SIG-M5 treated with dmso at 0.1 percent for 504 hours (cell line): Measurements from ENCODE around the gene TMEM218.

Experiments used
- DNase-seq: peaks from one replicate; lab custom pipeline; 2025; ENCODE audit not compliant: unreplicated experiment; lab: John Stamatoyannopoulos, UW

TMEM218 gene

DNA sequence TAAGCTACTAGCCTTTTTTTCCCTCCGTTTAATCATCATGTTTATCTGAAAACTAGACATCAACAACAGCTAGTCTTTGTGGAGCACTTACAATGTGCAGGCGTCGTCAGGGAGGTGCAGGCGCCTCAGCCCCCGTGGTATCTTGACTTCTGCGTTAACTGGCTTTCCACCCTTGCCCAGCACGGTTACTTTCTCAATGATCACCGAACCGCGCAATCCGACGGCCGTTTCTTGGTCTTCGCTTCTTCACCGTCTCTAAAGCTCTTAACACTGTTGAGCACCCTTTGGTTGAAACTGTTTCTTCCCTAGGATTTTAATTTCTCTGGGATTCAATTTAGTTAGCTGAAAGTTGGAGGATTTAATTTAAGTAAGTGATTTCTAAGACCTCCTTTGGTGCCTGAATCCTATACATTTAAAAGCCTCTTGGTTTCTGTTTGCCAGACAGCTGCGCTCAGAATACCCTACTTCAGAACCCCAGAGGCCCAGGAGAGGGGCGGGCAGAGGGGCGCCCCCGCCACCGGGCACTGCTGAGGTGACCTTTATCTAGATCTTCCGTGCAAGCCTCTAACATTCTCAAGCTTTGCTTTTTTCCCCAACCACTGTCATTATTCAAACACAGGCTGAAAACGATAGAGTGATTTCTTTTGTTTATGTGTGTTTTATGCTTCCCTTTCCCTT is 18.0 kb upstream of the TMEM218 start:
- DNase-seq: no peak

DNA sequence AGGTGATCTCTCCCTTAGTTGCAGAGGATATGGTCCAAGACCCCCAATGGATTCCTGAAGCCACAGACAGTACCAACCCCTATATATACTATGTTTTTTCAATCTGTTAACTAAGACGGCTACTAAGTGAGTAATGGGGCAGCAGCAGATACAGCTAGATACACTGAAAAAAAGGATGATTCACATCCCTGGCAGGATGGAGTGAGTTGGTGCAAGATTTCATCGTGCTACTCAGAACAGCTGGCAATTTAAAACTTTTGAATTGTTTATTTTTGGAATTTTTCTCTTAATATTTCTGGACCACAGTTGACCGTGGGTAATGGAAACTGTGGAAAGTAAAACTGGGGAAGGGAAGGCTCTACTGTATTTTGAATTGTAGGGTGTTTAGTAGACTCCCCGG is 17.0 kb upstream of the TMEM218 start:
- DNase-seq: no peak

DNA sequence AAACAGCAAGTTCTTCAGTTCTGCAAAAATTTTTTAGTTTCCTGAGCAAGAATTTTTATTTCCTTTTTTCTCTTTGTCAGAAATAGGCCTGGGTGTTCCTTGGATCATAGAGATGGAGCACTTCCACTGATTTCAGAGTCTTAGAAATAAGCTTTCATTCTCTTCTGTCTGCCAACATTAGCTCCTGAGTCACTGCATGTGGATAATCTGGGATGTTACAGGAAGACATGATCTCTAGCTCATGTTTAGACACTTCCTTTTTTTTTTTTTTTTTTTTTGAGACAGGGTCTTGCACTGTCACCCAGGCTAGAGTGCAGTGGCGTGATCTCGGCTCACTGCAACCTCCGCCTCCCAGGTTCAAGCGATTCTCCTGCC is 13.2 kb upstream of the TMEM218 start:
- DNase-seq: peak; percentile 3

DNA sequence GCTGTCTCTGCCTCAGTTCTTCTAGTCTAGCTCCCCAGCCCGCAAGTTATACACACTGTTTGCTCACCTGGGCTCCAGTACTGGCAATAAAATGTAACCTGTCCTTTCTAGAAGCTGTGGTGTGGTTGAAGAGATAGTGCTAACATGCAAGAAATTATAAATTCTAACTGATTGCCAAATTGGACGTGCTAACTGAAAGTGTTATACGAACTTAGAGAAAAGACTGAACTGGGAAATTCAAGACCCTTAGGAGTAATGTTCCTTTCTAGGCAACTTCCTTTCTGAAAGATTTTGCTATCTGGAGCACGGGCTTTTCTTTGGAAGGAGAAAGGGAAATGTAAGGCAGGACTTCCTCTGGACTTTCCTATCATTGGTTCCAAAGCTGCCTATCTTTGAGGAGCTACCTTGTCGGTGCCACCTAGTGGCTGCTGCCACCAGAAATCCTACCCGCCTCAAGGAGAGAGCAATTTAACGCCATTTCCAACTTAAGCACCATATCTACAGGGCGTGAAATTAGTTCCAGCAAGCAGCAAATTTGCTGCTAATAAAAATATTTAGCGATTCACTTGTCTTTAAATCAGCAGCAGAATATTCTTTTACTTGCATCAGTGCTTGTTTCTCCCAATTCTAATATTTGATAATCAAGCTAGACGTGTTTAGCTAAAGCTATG is 12.7 kb upstream of the TMEM218 start:
- peak; percentile 38 for DNase-seq

DNA sequence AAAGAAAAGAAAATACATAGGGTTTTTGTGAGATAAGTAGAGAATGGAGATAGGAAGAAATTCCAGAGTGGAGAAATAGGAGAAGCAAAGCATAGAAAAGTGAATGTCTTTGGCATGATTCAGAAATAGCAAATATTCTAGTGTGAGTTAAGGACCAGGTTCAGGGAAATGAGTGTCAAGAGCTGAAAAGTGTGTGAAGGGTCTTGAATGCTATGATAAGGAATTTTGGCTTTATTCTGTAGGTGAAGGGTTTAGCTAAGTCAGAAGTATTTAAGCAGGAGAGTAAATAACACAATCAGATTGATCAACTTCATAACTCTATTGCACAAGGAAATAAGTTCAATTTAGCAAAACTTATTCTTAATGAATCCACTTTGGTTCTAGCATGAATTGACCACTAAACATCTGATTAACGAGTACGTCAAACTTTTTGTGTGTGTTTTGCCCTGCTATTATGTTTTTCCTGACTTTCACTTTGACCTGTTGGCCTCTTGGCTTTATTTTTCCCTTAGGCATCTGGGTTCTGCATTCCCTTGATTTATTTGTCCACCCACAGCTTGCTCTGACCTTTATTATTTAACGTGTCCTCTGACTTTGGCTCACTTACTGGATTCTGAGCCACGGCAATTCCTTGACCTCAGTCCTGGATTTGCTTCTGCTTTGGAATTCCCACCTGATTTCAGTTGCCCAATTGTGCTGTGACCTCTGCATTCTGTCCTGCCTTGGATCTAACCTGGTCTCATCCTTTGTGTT is 11.9 kb upstream of the TMEM218 start:
- DNase-seq: no peak

DNA sequence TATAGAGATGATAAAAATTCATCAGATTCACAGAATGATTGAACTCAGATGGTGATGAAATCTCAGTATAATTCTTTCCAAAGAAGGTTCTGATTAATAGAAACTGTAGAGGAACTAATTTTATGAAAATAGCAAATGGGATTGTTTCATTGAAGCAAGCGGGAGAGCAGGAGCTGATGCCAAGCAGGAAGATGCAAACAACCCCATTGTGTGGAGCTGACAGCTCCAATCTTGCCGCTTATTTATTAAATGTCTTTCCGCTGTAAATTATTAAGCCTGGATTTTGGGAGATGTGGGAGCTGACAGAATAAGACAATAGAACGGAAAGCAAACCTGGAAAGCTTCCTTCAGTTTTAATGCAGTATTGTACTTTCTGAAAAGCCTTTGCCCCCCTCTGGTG is 6.0 kb upstream of the TMEM218 start:
- DNase-seq: no peak

DNA sequence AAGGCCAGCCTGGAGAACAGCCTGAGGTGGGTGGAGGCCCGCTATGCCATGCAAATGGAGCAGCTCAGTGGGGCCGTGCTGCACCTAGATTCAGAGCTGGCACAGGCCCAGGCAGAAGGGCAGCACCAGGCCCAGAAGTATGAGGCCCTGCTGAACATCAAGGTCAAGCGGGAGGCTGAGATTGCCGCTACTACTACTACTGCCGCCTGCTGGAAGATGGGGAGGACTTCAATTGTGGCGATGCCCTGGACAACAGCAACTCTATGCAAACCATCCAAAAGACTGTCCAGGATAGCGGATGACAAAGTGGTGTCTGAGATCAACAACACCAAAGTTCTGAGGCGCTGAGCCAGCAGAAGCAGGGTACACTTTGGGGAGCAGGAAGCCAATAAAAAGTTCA is 3.1 kb upstream of the TMEM218 start:
- no peak for DNase-seq

DNA sequence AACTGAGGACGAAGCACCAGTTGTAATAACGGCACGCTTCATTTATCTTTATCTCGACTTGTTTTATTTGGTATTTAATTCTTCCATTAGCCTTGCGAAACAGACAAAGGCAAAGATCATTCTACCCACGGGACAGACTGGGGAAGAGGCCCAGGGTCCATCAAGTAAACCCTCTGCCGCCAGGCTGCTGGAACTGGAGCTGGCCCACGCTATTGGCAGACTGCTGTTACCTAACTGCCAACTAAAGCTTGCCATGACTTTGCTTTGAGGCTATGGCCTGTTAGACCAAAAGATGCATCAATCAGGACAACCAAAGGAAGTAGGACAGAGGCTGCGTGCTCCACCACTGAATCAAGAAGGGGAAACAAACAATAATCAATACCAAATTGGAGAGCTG is 780 bp upstream of the TMEM218 start:
- DNase-seq: no peak

DNA sequence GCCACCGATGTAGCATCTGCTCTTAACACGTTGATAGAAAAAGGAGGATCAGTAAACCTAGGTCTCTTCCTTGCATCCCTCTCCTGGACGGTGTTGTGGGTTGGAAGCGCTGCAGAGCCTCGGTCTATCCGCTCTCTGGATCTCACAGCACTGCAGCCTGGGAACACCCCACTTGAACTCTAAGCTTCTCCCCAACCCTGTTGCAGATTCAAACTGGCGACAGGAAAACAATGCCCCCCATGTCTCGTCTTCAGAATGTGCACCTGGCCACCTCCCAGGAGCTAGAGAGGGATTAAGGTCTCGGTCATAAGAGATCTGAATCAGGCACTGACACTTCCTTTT is 454 bp downstream of the TMEM218 start:
- peak; percentile 7 for DNase-seq

DNA sequence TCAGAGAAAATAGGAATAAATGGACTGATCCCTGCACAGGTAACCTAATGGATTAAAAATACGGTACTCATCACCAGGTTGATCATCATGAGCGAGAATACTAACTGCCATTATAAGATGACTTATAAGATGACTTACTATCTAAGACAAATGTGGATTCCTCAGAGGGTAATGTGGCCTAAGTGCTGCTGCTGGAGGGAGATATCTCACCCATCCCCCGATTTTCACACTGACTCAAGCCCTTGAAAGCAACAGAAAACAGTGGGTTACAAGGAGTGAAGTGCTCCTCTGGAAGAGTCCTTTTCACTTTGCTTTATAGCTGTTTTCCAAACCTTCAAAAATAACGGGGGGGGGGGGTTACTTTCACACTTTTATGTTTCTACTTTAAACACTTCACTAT is 920 bp downstream of the TMEM218 start:
- DNase-seq: no peak

DNA sequence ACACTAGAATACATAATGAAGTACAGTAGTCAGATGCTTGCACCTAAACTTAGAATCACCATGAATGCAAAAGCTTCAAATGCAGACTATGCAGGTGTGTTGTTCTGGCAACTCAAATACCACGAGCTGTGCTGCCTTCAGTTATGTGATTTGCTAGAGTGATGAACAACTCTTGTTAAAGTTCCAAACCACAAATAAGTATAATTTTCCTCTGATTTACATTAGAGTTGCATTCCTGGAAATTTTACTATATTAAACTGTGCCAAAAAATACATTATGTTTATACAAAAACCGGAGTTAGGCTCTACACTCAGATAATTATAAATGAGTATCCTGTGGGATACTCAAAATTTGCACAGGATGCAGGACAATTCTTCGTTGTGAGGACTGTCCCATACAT is 3.0 kb downstream of the TMEM218 start:
- DNase-seq: no peak

DNA sequence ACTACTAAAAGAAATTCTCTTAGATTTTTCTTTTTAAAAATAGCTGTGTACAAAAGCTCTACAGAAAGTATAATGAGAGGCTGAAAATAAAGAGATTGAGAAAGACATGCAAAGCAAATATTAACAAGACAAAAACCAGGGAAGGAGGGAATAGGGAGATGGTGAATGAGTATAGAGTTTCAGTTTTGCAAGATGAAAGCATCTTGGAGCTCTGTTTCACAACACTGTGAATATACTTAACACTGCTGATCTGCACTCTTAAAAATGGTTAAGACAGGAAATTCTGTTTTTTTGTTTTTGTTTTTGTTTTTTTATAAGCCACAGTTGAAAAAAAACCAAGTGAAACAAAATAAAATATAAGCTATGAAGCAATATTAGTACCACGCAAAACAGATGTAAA is 5.5 kb downstream of the TMEM218 start:
- peak; percentile 2 for DNase-seq

DNA sequence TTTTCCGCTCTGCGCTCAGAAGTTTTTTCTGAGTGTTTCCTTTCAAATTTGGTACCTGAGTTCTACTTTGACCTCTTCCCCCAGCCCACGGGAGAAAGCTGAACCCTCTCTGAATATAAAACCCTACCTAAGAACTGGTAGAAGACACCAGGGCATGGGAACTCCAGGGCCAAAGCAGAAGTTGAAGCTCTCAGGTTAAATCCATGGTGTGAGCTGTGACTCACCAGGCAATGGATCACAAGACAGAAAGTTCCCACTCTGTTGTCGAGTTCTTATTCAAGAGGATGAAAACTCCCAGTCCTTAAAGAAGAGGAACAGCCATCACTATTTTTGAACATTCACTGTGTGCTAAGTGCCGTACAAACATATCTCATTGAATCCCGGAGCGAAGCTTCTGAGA is 8.9 kb downstream of the TMEM218 start:
- no peak for DNase-seq

DNA sequence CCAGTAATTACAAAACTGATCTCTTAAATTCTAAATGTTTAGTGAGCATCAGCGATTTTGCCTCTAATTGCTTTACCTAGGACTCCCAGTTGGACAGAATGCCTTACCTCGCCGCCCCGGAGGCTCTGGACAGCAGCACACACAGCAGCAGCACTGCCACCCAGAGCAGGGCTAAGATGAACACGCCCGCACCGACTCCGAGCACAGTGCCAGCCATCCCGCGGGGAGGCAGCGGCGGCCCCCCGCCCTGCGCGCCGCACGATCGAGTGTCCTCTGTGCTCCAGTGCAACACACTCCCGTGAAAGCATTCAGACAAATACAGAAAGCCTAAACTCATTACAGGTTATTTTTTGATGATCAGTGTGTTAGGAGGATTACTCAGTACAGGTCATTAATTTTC is 9.4 kb downstream of the TMEM218 start:
- DNase-seq: no peak

DNA sequence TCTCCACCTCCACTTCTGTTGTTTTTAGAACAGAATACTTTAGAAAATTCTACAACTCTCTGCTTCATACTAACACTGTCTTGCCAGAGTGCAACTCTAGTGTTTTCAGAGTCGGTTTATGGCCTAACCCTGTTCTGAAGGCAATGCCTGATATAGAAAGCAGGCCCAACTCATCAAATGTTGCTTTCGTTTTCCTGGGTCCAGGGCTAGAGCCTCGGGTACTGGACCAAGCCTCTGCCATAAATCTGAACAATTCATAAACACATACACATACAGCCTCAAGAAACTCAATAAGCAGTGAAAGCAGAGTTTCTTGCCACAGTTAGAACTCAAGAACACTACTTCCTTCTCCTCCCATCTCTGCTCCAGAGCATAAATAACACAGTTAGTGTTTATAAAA is 9.8 kb downstream of the TMEM218 start:
- no peak for DNase-seq

DNA sequence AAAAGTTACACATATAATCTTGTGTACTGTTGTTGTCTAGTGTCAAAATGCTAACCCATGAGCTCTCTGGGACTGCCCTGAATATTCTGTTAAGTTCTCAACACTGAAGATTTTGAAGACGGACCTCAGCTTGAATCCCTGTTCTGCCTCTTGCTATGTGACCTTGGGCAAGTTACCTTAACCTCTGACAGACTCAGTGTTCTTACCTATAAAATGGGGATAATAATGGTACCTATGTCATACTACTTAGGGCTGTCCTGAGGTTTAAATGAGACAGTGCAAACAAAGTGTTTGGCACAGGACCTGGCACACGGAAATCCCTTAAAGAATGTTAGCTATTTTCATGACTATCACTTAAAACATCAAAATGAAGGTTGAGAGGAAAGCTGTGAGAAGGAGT is 11.3 kb downstream of the TMEM218 start:
- DNase-seq: no peak

DNA sequence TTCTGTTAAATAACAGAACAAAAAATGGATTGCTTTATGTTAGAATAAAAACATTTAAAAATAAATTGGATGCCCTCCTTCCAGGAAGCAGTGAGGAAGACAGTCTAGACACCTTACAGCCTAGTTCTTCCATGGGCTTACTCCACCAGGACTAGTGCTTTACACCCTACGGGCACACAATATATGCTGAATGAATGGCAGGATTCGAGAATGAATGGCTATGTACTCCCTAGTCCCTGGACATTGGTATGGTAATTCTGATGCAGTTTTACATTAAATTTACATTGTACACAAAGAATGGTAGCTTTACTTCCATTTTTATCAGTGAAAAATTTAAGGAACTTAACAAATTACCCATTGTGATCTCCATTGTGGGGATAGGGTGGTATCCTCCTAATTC is 16.7 kb downstream of the TMEM218 start:
- DNase-seq: no peak

DNA sequence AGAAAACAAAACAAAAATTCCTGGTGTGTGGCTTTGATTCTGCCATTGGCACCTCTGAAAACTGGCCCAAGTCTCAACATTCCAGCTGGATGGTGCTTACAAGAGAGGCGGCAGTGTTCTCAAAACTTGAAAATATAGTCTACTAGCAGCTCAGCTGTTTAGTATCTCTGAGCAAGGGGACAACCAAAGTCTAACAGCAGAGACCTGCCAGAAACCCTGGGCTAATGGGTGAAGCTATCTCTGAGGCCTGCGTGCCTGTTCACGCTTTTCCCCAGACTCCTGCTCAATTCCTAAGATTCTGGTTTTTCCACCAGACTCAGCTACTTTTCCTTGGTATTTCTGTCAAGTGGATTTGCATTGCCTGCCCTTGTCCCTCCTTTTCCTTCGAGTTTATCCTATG is 17.9 kb downstream of the TMEM218 start:
- no peak for DNase-seq

DNA sequence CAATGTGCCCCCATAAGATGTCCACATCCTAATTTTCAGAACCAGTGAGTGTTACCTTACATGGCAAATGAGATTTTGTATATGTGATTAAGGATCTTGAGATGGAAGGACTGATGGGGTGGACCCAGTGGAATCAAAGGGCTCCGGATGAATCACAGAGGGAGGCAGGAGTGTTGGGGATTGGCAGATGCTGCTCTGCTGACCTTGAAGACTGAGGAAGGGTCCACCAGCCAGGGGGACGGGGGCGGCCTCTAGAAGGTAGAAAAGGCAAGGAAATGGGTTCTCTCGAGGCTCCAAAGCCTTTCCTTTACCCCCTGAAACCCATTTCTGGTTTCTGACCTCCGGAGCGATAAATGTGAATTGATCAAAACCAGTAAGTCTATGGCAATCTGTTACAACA is 18.8 kb downstream of the TMEM218 start:
- DNase-seq: no peak

DNA sequence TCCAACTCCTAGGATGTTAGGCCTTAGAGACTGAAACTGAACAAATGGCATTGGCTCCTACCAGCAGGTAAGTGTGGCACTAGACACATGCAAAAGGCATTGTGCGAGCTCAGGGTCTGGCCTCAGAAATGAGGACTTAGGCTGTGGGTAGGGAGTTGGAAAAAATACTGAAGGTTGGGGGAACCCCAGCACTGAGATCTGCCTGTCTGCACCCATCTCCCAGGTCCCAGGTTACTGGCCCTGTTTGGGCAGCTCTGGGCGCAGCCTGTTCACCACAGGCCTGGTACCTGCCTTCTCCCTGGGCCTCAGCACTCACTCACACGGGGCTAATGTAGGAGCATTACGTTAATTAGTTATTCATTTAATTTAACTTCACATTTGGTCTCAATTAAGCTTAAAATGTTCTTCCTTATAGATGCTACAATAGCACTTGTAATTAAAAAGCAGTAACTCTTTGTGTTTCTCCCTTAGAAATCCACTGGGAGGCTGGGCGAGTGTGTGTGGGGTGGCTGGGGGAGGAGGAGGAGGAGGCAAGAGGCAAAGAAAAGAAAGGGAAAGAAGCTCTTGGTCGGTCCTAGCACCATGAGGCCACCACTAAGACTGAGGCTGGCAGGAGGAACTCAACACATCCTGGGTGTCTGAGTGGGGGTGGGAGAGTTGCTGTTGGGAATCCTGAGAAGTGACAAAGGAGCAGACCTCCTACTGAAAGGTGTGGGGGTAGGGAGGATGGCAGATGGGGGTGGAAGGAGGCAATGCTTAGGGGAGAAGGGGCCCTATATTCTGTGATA is 19.4 kb downstream of the TMEM218 start:
- DNase-seq: no peak

DNA sequence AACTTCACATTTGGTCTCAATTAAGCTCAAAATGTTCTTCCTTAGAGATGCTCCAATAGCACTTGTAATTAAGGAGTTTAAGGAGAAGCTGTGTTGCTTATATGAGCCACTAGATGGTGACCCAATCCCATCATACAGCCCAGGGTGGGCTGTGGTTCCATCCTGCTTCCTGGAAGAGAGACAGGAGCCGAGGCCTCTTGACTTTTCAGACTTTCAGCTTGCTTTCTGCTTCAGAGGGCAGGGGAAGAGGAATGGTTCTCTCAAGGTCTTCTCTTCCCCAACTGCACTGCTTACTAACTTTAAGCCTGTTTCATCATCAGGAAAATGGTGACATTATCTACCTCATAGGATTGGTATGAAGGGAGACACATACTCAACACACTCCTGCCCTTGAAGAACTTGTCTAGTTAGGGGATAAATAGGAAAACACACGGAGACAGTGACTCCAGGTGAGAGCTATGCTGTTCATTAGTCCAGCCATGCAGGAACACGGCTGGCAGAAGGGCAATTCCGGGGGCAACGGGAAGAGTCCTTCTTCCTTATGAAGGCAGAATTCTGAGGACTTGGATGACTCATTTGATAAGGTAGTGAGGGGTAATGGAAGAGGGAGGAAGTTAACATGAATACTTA is 20.1 kb downstream of the TMEM218 start:
- DNase-seq: peak; percentile 9
